Panc1 (cell line): Measurements from ENCODE around the gene IL16. TPM values are rescaled to one million over a fixed set of nuclear protein-coding genes. Genes with fewer than 3 reads are reported as not detected.

Experiments used
- ATAC-seq: fragments of 200-7000 bp; cut with Tn5 transposase; 2 replicates; pipeline ENCODE4 v1.9.1; 2020; ENCODE audit warnings: mild to moderate bottlenecking, moderate library complexity
- BruUV-seq: library from RNA; stranded (reverse); fragments of 400-500 nt; replicated peaks from 2 replicates; lab custom pipeline; 2021; lab: Mats Ljungman, UMichigan
- CTCF ChIA-PET: fragments of 300-600 bp; sonication (Branson Sonifier 250); formaldehyde crosslinking; loops from one replicate; lab custom pipeline; 2022; ENCODE audit warnings: antibody characterized with exemption; lab: Charles Lee
- POLR2A ChIA-PET: fragments of 300-600 bp; sonication (Branson Sonifier 250); formaldehyde crosslinking; loops from one replicate; lab custom pipeline; 2022; ENCODE audit warnings: antibody characterized with exemption; lab: Charles Lee
- DNase-seq: peaks from one replicate; pipeline ENCODE4 v3.0.0-alpha.2; 2010; ENCODE audit warnings: low read depth, low spot score
- H3K27ac ChIP-seq: 2 replicates; pipeline ENCODE4 v1.5.1; 2011; ENCODE audit warnings: mild to moderate bottlenecking, low read length, inconsistent platforms
- H3K27me3 ChIP-seq: fragments of 200-500 bp; sonication (Bioruptor generic); 2 replicates; pipeline ENCODE4 v1.6.0; 2014; ENCODE audit warnings: low read length, inconsistent platforms; ENCODE audit not compliant: control insufficient read depth, insufficient read depth
- H3K36me3 ChIP-seq: fragments of 200-500 bp; sonication (Bioruptor generic); 2 replicates; pipeline ENCODE4 v1.5.1; 2014; ENCODE audit warnings: inconsistent platforms, mild to moderate bottlenecking, low read length, moderate library complexity; ENCODE audit not compliant: control insufficient read depth, insufficient read depth
- H3K4me1 ChIP-seq: 2 replicates; pipeline ENCODE4 v1.5.1; 2011; ENCODE audit warnings: inconsistent platforms, mild to moderate bottlenecking, low read length, moderate library complexity; ENCODE audit not compliant: control insufficient read depth, insufficient read depth
- H3K4me3 ChIP-seq, 2 experiments: 2 replicates each; pipeline ENCODE4 v1.5.1; 2011 to 2012; ENCODE audit warnings: low read depth in 2 of 2, low read length in 2 of 2, mild to moderate bottlenecking in 2 of 2, inconsistent platforms in 1 of 2, moderate library complexity in 1 of 2
- H3K9me3 ChIP-seq: fragments of 200-500 bp; sonication (Bioruptor generic); 2 replicates; pipeline ENCODE4 v1.5.1; 2014; ENCODE audit warnings: low read depth, mild to moderate bottlenecking, inconsistent platforms, low read length, moderate library complexity; ENCODE audit not compliant: control insufficient read depth, insufficient read depth
- POLR2AphosphoS5 ChIP-seq: IDR thresholded peaks from 2 replicates; pipeline ENCODE4 v1.6.1; 2012; ENCODE audit warnings: mild to moderate bottlenecking, low read depth, low read length, moderate library complexity
- SIN3A ChIP-seq: IDR thresholded peaks from 2 replicates; pipeline ENCODE4 v1.6.1; 2012; ENCODE audit warnings: low read depth, mild to moderate bottlenecking, low read length, moderate library complexity, borderline replicate concordance; ENCODE audit not compliant: insufficient read depth
- TCF7L2 ChIP-seq: IDR thresholded peaks from 2 replicates; pipeline ENCODE4 v1.6.1; 2011; ENCODE audit warnings: mild to moderate bottlenecking, low read depth, low read length, inconsistent platforms
- in situ Hi-C: cut with HindIII; loops from 2 replicates; pipeline ENCODE4 v1.10.0; 2016; ENCODE audit warnings: low sequenced_read_pairs, low pct_unique_long_range_greater_than_20kb
- intact Hi-C: fragments of 100-400 bp; cut with micrococcal nuclease; formaldehyde crosslinking; loops from one replicate; pipeline ENCODE4 v1.10.0; 2022; ENCODE audit not compliant: unreplicated experiment
- total RNA-seq: library from RNA; stranded (reverse); gene quantifications from one replicate; pipeline ENCODE4 v1.2.1, GENCODE V29; 2021; ENCODE audit not compliant: unreplicated experiment
- TF ChIP-seq, protein P1 (sequence below), 2 experiments: IDR thresholded peaks; 2 replicates each; pipeline ENCODE4 v1.6.1; 2011 to 2012; ENCODE audit warnings: low read depth in 2 of 2, control low read depth in 1 of 2, low read length in 1 of 2, mild to moderate bottlenecking in 1 of 2, moderate library complexity in 1 of 2; ENCODE audit not compliant: insufficient read depth in 1 of 2
- TF ChIP-seq, protein P2 (sequence below): fragments of 450-650 bp; IDR thresholded peaks from 2 replicates; pipeline ENCODE4 v1.5.1; 2017; ENCODE audit warnings: mild to moderate bottlenecking

IL16 gene
- total RNA-seq, 1 experiment from 2014 or later, result 1.0 TPM

DNA sequence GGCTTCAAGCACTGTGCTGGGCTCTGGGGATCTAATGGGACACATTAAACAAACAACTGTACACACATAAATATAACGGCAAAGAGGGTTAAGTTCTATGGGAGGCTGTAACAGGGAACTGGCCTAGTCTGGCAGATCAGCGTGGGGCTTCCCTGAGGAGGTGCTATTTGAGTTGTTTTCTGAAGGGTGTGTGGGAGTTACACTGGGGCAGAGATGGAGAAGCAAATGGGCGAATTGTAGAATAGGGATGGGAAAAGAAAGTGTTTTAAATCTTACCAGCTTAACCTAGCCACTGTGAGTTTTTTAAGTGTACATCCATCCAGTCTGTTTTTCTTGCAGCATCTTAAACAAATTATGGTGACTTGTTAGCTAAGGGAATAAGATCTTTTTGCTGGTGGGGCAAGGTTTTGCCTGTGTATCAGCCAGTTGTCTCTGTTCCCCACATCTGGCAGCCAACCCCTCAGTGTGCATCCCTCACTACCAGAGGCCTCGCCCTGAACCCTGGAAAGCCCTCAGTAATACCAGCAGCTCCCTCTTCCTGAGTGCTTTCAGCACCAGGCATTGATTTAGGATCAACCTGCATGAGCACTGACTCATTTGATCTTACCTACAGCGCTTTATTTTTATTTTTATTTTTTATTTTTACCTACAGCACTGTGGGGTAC, 10.9 kb upstream of the IL16 start:
- in situ Hi-C loops (no loop called here), intact Hi-C loops (no loop called here)
- Histone ChIP-seq H3K9me3 (no peaks in the 10 kb centered on the region), H3K27ac (no peak overlapping the region), H3K4me3 (no peak overlapping the region), H3K27me3 (peaks cover 7% of the 10 kb centered on the region), H3K4me1 (no peaks in the 10 kb centered on the region), H3K36me3 (no peaks in the 10 kb centered on the region)
- ChIA-PET POLR2A (interaction anchor here (0.7 kb wide), 1 partner anchor 1264 kb away, joined by 3 read pairs; no protein-coding TSS in a partner anchor), CTCF (no interaction called here)
- ATAC-seq (no peak), DNase-seq (no peak)
- no TSS peak for BruUV-seq
- no peak for TF ChIP-seq TCF7L2
- TF ChIP-seq POLR2AphosphoS5, result no peak
- TF ChIP-seq, protein P1, sequence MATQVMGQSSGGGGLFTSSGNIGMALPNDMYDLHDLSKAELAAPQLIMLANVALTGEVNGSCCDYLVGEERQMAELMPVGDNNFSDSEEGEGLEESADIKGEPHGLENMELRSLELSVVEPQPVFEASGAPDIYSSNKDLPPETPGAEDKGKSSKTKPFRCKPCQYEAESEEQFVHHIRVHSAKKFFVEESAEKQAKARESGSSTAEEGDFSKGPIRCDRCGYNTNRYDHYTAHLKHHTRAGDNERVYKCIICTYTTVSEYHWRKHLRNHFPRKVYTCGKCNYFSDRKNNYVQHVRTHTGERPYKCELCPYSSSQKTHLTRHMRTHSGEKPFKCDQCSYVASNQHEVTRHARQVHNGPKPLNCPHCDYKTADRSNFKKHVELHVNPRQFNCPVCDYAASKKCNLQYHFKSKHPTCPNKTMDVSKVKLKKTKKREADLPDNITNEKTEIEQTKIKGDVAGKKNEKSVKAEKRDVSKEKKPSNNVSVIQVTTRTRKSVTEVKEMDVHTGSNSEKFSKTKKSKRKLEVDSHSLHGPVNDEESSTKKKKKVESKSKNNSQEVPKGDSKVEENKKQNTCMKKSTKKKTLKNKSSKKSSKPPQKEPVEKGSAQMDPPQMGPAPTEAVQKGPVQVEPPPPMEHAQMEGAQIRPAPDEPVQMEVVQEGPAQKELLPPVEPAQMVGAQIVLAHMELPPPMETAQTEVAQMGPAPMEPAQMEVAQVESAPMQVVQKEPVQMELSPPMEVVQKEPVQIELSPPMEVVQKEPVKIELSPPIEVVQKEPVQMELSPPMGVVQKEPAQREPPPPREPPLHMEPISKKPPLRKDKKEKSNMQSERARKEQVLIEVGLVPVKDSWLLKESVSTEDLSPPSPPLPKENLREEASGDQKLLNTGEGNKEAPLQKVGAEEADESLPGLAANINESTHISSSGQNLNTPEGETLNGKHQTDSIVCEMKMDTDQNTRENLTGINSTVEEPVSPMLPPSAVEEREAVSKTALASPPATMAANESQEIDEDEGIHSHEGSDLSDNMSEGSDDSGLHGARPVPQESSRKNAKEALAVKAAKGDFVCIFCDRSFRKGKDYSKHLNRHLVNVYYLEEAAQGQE (IDR thresholded peaks at IDR 0.05; ENCODE audit: insufficient read depth in 1 of 2, low read depth in 2 of 2, low read length in 1 of 2), result no peak
- TF ChIP-seq, protein P2, sequence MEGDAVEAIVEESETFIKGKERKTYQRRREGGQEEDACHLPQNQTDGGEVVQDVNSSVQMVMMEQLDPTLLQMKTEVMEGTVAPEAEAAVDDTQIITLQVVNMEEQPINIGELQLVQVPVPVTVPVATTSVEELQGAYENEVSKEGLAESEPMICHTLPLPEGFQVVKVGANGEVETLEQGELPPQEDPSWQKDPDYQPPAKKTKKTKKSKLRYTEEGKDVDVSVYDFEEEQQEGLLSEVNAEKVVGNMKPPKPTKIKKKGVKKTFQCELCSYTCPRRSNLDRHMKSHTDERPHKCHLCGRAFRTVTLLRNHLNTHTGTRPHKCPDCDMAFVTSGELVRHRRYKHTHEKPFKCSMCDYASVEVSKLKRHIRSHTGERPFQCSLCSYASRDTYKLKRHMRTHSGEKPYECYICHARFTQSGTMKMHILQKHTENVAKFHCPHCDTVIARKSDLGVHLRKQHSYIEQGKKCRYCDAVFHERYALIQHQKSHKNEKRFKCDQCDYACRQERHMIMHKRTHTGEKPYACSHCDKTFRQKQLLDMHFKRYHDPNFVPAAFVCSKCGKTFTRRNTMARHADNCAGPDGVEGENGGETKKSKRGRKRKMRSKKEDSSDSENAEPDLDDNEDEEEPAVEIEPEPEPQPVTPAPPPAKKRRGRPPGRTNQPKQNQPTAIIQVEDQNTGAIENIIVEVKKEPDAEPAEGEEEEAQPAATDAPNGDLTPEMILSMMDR, result no peak
- TF ChIP-seq SIN3A, result no peak

DNA sequence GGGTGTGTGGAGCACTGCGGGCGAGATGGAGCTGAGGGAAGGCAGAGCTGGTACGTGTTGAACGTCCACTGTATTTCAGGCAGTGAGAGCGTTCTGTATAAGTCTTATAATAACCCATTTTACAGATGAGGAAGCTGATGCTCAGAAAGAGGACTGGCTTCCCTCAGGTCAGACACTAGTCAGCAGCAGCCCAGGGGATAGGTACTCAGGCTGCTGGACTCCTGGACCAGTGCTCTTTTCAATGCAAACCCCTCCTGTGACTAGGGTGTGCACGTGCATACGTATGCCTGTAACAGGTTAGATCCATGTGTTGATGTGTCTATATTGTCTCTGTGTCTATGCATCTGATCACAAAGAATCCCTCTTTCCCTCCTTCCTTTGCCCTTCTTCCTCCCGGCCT, 8.3 kb upstream of the IL16 start:
- H3K4me1 ChIP-seq, result no peaks in the 10 kb centered on the region
- in situ Hi-C loops (no loop called here), intact Hi-C loops (no loop called here)
- peaks cover 6% of the 10 kb centered on the region for H3K27me3 ChIP-seq
- H3K27ac ChIP-seq, result no peak overlapping the region
- no peaks in the 10 kb centered on the region for H3K9me3 ChIP-seq
- TF ChIP-seq, protein P1 (IDR thresholded peaks at IDR 0.05; ENCODE audit: insufficient read depth in 1 of 2, low read depth in 2 of 2, low read length in 1 of 2), result no peak
- TF ChIP-seq SIN3A (no peak), POLR2AphosphoS5 (no peak), TCF7L2 (no peak)
- TF ChIP-seq, protein P2, result no peak
- CTCF ChIA-PET, result interaction anchor here (0.7 kb wide), 1 partner anchor 412 kb away, joined by 6 read pairs; no protein-coding TSS in a partner anchor
- no TSS peak for BruUV-seq
- ATAC-seq, result no peak
- no peaks in the 10 kb centered on the region for H3K36me3 ChIP-seq
- no peak for DNase-seq
- POLR2A ChIA-PET, result no interaction called here
- H3K4me3 ChIP-seq, result no peak overlapping the region
